ENCODE data around the gene NUDT13.

- TF ChIP-seq, protein P1, sequence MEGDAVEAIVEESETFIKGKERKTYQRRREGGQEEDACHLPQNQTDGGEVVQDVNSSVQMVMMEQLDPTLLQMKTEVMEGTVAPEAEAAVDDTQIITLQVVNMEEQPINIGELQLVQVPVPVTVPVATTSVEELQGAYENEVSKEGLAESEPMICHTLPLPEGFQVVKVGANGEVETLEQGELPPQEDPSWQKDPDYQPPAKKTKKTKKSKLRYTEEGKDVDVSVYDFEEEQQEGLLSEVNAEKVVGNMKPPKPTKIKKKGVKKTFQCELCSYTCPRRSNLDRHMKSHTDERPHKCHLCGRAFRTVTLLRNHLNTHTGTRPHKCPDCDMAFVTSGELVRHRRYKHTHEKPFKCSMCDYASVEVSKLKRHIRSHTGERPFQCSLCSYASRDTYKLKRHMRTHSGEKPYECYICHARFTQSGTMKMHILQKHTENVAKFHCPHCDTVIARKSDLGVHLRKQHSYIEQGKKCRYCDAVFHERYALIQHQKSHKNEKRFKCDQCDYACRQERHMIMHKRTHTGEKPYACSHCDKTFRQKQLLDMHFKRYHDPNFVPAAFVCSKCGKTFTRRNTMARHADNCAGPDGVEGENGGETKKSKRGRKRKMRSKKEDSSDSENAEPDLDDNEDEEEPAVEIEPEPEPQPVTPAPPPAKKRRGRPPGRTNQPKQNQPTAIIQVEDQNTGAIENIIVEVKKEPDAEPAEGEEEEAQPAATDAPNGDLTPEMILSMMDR (IDR thresholded peaks at IDR 0.05) = no peak
- no peak for TF ChIP-seq POLR2A (IDR thresholded peaks at IDR 0.05)
These were observed 48.5 kb upstream of the NUDT13 start for GRCh38 chr10:73061743-73062142.

All from right lobe of liver (tissue), 4 donors.